VCaP (cell line): Measurements from ENCODE around the gene NEB.
"Not testable (repeated sequence)": the region's sequence is repeated elsewhere in the genome, so short reads cannot be mapped to it uniquely, and the experiment has no call there.

Experiments used
- H3K27ac ChIP-seq: fragments of 450-650 bp; 2 replicates; pipeline ENCODE4 v1.5.1; 2017
- CTCF ChIP-seq: fragments of 450-650 bp; conservative IDR thresholded peaks from 2 replicates; pipeline ENCODE4 v1.5.1; 2017; ENCODE audit warnings: mild to moderate bottlenecking, moderate library complexity

Gene NEB

DNA sequence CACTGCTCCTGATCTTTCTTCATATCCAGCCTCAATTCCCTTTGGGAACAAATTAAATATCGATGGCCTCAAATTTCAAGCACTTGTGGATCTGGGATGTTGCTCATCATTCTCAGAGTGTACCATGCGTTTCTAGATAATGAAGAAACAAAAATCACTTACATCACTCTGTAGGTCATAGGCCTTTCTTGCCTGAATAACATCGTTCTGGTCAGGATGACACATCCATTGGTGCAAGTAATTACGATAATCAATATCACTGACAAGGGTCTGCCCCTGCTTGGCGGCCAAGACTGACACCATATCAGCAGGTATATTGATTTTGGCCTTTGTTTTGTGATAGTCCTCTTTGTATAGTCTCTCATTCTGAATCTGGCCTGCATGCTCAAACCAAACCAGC, 167.3 kb downstream of the NEB start:
- no peak for TF ChIP-seq CTCF

DNA sequence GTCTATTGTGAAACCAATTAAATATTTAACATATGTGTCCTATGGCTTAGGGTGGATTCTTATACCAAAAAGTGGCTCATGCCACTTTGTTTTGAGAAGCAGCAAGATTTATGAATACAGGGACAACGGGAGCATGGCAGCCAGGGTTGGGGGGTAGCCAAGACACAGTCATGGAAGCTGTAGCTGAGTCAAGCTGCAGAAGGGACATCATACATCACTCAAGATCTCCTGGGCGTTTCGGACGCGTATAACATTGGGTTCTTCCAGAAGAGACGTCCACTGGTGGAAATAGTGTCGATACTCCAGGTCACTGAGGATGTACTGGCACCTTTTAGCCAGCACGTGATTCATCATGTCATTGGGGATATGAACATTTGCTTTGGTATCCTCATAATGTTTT, 171.9 kb downstream of the NEB start:
- TF ChIP-seq CTCF, result no peak
- no peak overlapping the region for H3K27ac ChIP-seq

More for the DNA sequence above, 167.3 kb downstream of the NEB start:
- no peak overlapping the region for H3K27ac ChIP-seq

GRCh38 chr2:151560289-151560688, 174.0 kb downstream of the NEB start:
- no peak for TF ChIP-seq CTCF
- H3K27ac ChIP-seq, result no peak overlapping the region

GRCh38 chr2:151559431-151559830, 174.8 kb downstream of the NEB start:
- H3K27ac ChIP-seq, result not testable (repeated sequence)

GRCh38 chr2:151557883-151558282, 176.4 kb downstream of the NEB start:
- not testable (repeated sequence) for H3K27ac ChIP-seq

- no peak for TF ChIP-seq CTCF
- no peak overlapping the region for H3K27ac ChIP-seq
These were observed 178.2 kb downstream of the NEB start for GRCh38 chr2:151556121-151556520.

DNA sequence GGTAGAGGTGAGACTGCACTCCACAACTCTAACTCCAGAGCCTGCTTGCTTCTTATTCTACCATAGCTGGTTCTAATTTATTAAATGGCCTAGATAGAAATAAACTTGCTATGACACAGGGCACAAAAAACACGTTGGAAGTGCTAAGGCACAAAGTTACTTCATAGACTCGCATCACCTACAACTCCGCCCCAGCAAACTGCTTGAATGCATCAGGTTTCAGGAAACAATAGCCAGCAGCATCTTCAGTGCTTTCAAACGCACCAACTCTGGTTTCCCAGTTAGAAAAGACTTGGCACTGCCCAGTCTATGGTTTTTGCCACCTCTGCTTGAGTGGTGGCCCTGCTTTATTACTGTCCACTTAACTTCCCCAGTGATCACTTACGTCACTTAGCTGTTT, 182.0 kb downstream of the NEB start:
- no peak for TF ChIP-seq CTCF
- no peak overlapping the region for H3K27ac ChIP-seq

DNA sequence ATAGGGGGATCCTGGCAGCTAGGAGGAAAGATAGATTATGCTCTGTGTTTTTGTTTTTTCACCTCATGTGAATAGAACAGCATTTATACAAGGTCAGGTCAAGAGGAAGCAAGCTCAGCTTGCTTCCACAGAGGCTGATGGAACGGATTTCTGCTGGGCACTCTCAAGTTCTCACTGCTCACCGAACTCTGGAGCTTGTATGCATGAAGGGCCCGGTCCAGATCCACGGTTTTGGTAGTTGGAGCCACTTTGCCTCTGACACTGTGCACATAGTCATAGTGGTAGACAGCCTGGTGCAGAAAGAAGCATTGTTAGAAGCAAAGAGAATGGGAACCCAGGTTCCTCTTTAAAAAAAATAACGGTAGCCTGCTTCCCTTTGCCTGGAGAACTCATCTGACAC, 182.7 kb downstream of the NEB start:
- TF ChIP-seq CTCF, result no peak

GRCh38 chr2:151549191-151549590, 185.1 kb downstream of the NEB start:
- no peak overlapping the region for H3K27ac ChIP-seq
- no peak for TF ChIP-seq CTCF

More for the DNA sequence above, 182.7 kb downstream of the NEB start:
- no peak overlapping the region for H3K27ac ChIP-seq
